ENCODE measurements around the gene WNT2.

DNA sequence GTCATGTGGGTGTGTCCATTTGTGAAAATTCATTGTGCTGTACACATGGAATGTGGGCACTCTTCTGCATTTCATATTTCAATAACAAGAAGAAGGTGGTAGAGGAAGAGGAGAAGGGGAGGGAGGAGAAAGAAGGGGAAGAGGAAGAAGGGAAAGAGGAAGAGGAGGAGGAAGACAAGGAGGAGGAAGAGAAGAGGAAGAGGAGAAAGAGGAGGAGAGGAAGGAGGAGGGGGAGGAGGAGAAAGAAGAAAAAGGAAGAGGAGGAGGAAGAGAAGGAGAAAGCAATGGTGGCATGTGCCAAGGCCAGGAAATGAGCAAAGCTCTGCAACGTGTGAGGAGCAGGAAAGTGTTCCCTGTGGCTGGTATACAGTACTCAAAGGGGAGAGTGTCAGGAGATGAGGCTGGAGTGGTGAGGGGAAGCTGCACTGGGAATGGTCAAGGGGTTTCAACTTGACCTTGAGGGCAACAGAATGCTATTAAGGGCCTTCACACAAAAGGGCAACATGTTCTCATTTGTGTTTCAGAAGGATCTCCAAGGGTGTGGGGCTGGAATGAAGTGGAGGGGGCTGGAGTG lies 40.5 kb downstream of the WNT2 start:
- TF ChIP-seq POLR2AphosphoS5 (IDR thresholded peaks at IDR 0.05) = no peak
- TF ChIP-seq, protein P1, sequence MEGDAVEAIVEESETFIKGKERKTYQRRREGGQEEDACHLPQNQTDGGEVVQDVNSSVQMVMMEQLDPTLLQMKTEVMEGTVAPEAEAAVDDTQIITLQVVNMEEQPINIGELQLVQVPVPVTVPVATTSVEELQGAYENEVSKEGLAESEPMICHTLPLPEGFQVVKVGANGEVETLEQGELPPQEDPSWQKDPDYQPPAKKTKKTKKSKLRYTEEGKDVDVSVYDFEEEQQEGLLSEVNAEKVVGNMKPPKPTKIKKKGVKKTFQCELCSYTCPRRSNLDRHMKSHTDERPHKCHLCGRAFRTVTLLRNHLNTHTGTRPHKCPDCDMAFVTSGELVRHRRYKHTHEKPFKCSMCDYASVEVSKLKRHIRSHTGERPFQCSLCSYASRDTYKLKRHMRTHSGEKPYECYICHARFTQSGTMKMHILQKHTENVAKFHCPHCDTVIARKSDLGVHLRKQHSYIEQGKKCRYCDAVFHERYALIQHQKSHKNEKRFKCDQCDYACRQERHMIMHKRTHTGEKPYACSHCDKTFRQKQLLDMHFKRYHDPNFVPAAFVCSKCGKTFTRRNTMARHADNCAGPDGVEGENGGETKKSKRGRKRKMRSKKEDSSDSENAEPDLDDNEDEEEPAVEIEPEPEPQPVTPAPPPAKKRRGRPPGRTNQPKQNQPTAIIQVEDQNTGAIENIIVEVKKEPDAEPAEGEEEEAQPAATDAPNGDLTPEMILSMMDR (IDR thresholded peaks at IDR 0.05) = no peak
- TF ChIP-seq POLR2A (IDR thresholded peaks at IDR 0.05) = no peak
- no peak for TF ChIP-seq EP300 (IDR thresholded peaks at IDR 0.05)
